K562 (cell line): ENCODE results near the gene RBSN. TPM values are rescaled to one million over a fixed set of nuclear protein-coding genes. Genes with fewer than 3 reads are reported as not detected.

ENCODE experiments used
- ADNP ChIP-seq: fragments of 200-800 bp; sonication (Bioruptor generic); IDR thresholded peaks from 2 replicates; pipeline ENCODE4 v1.6.1; 2016; ENCODE audit warnings: missing genetic modification characterization, missing compliant biosample characterization
- BRD9 ChIP-seq: fragments of 450-650 bp; IDR thresholded peaks from 2 replicates; pipeline ENCODE4 v1.6.1; 2018; ENCODE audit warnings: low read depth; ENCODE audit not compliant: partially characterized antibody
- CBFA2T2 ChIP-seq: fragments of 450-650 bp; conservative IDR thresholded peaks from 2 replicates; pipeline ENCODE4 v1.6.1; 2017; ENCODE audit warnings: mild to moderate bottlenecking
- CEBPZ ChIP-seq: fragments of 150-350 bp; IDR thresholded peaks from 2 replicates; pipeline ENCODE4 v1.6.1; 2014; ENCODE audit warnings: low read depth, mild to moderate bottlenecking, low read length, borderline replicate concordance
- FOSL1 ChIP-seq: fragments of 200-800 bp; sonication (Bioruptor generic); conservative IDR thresholded peaks from 2 replicates; pipeline ENCODE4 v1.6.1; 2016; ENCODE audit warnings: missing genetic modification characterization, missing compliant biosample characterization
- HNRNPLL ChIP-seq: fragments of 200-400 bp; formaldehyde crosslinking; IDR thresholded peaks from 2 replicates; pipeline ENCODE4 v1.6.1; 2017; ENCODE audit warnings: low read length, low read depth, mild to moderate bottlenecking; ENCODE audit not compliant: poor library complexity, severe bottlenecking
- HOXB6 ChIP-seq: fragments of 250-450 bp; sonication (Bioruptor Pico); IDR thresholded peaks from 2 replicates; pipeline ENCODE4 v1.5.1; 2022; ENCODE audit warnings: mild to moderate bottlenecking, borderline replicate concordance
- KLF13 ChIP-seq: fragments of 450-650 bp; IDR thresholded peaks from 2 replicates; pipeline ENCODE4 v1.6.1; 2016; ENCODE audit warnings: missing genetic modification characterization, low read depth, mild to moderate bottlenecking, missing compliant biosample characterization, moderate library complexity, borderline replicate concordance
- MITF ChIP-seq: IDR thresholded peaks from 2 replicates; pipeline ENCODE4 v1.6.1; 2014; ENCODE audit warnings: antibody characterized with exemption
- RHOXF2B ChIP-seq: fragments of 250-450 bp; sonication (Bioruptor Pico); conservative IDR thresholded peaks from 2 replicates; pipeline ENCODE4 v1.5.1; 2021
- SLC30A9 ChIP-seq: fragments of 250-450 bp; sonication (Bioruptor Pico); IDR thresholded peaks from 2 replicates; pipeline ENCODE4 v1.8.0; 2022; ENCODE audit warnings: mild to moderate bottlenecking, moderate library complexity
- SRF ChIP-seq, 2 experiments: fragments of 250-450, 450-650 bp in 1 of 2; sonication (Bioruptor Pico) in 1 of 2; sonication (generic) in 1 of 2; formaldehyde crosslinking; IDR thresholded peaks; 2 replicates each; pipeline versions ENCODE4 v1.5.0 to v1.5.1; 2020 to 2022; ENCODE audit warnings: mild to moderate bottlenecking in 1 of 2, missing genetic modification reagents in 1 of 2
- SRSF7 ChIP-seq: fragments of 200-400 bp; formaldehyde crosslinking; optimal IDR thresholded peaks from 2 replicates; pipeline ENCODE3; 2017; ENCODE audit warnings: mild to moderate bottlenecking, low read depth, low read length
- TCF15 ChIP-seq: fragments of 250-450 bp; sonication (Bioruptor Pico); IDR thresholded peaks from 2 replicates; pipeline ENCODE4 v1.8.0; 2022; ENCODE audit warnings: moderate library complexity, mild to moderate bottlenecking, inconsistent platforms
- TFAM ChIP-seq: fragments of 250-450 bp; sonication (Bioruptor Pico); conservative IDR thresholded peaks from 2 replicates; pipeline ENCODE4 v1.5.0; 2021; ENCODE audit warnings: mild to moderate bottlenecking, moderate library complexity
- THRAP3 ChIP-seq: fragments of 450-650 bp; IDR thresholded peaks from 2 replicates; pipeline ENCODE4 v1.6.1; 2016; ENCODE audit warnings: mild to moderate bottlenecking, inconsistent platforms, borderline replicate concordance
- ZBTB34 ChIP-seq: fragments of 250-450 bp; sonication (Bioruptor Pico); IDR thresholded peaks from 2 replicates; pipeline ENCODE4 v1.8.0; 2021; ENCODE audit warnings: mild to moderate bottlenecking, moderate library complexity
- ZBTB9 ChIP-seq: fragments of 450-650 bp; formaldehyde crosslinking; IDR thresholded peaks from 2 replicates; pipeline ENCODE4 v1.4.0; 2020; ENCODE audit warnings: mild to moderate bottlenecking, moderate library complexity
- ZFX ChIP-seq: sonication (generic); formaldehyde crosslinking; IDR thresholded peaks from 2 replicates; pipeline ENCODE4 v1.8.0; 2022; ENCODE audit warnings: mild to moderate bottlenecking, missing genetic modification reagents, moderate library complexity
- ZNF3 ChIP-seq: fragments of 250-450 bp; sonication (Bioruptor Pico); IDR thresholded peaks from 2 replicates; pipeline ENCODE4 v1.5.0; 2021; ENCODE audit warnings: mild to moderate bottlenecking, moderate library complexity
- polyA plus RNA-seq, 8 experiments: library from polyadenylated mRNA; depleted of rRNA in 4 of 8; stranded (reverse) in 5 of 8; unstranded in 3 of 8; fragments of >200 nt; fragmentation: Nextera tagmentation in 2 of 8; fragmentation: Illumina TruSeq in 1 of 8; extraction: Ambion mirVana in 2 of 8; extraction: Trizol in 1 of 8; gene quantifications; 2 replicates each; pipeline versions ENCODE4 v1.2.1 to v1.2.3, GENCODE V29; 2011 to 2014; ENCODE audit warnings: inconsistent platforms in 1 of 8, missing spikeins in 1 of 8
- total RNA-seq, 7 experiments: library from RNA; depleted of rRNA in 6 of 7; stranded (reverse); fragments of >200 nt in 6 of 7; fragmentation: Illumina TruSeq in 2 of 7; extraction: Trizol in 2 of 7; gene quantifications; 2 replicates each; pipeline versions ENCODE4 v1.2.1 to v1.2.3, GENCODE V29; 2011 to 2021; ENCODE audit warnings: low replicate concordance in 1 of 7

RBSN gene
- total and polyA plus RNA-seq, 9 of the 15 experiments (the other 6 are each of a cell fraction or from before 2014, with no cell fraction given) = 2.9 to 19.6 (median 15.0) TPM

GRCh38 chr3:15064835-15065549, 34.0 kb downstream of the RBSN start, which contains the start of gene MRPS25 (continued):
- peak; percentile 88 for TF ChIP-seq ZFX (CRISPR knock-in tag)
- TF ChIP-seq BRD9 = no peak
- no peak for TF ChIP-seq CEBPZ
- TF ChIP-seq ZNF3 = no peak
- TF ChIP-seq KLF13 (tag) = no peak
- no peak for TF ChIP-seq HNRNPLL
- TF ChIP-seq SRSF7 = no peak
- TF ChIP-seq CBFA2T2 = no peak
- TF ChIP-seq THRAP3 = no peak
- TF ChIP-seq ADNP (tag) = no peak
- peak in 1 of 2 experiments; percentile 30; a peak in 1 of 4 replicates for TF ChIP-seq SRF (CRISPR knock-in tag; IDR thresholded peaks at IDR 0.05)
- TF ChIP-seq ZBTB9 (CRISPR knock-in tag) = 0 out of 2 replicates have a peak, but pooled peaks have one; percentile 43
- no peak for TF ChIP-seq ZBTB34 (CRISPR knock-in tag)
- no peak for TF ChIP-seq SLC30A9 (CRISPR knock-in tag)
- TF ChIP-seq FOSL1 (tag) = peak; percentile 58; the same call in 1 of the 2 replicates
- TF ChIP-seq RHOXF2B (CRISPR knock-in tag) = no peak; the same call in 1 of the 2 replicates
- no peak for TF ChIP-seq TFAM (CRISPR knock-in tag)
- TF ChIP-seq MITF = 0 out of 2 replicates have a peak, but pooled peaks have one; percentile 26
- no peak for TF ChIP-seq TCF15
- no peak for TF ChIP-seq HOXB6
